ENCODE data around the gene ESR1.
"Not testable (repeated sequence)": the region's sequence is repeated elsewhere in the genome, so short reads cannot be mapped to it uniquely, and the experiment has no call there.

The ESR1 gene

GRCh38 chr6:151814614-151815013 lies 7.1 kb downstream of the ESR1 start:
- DNase-seq, result no peak

DNA sequence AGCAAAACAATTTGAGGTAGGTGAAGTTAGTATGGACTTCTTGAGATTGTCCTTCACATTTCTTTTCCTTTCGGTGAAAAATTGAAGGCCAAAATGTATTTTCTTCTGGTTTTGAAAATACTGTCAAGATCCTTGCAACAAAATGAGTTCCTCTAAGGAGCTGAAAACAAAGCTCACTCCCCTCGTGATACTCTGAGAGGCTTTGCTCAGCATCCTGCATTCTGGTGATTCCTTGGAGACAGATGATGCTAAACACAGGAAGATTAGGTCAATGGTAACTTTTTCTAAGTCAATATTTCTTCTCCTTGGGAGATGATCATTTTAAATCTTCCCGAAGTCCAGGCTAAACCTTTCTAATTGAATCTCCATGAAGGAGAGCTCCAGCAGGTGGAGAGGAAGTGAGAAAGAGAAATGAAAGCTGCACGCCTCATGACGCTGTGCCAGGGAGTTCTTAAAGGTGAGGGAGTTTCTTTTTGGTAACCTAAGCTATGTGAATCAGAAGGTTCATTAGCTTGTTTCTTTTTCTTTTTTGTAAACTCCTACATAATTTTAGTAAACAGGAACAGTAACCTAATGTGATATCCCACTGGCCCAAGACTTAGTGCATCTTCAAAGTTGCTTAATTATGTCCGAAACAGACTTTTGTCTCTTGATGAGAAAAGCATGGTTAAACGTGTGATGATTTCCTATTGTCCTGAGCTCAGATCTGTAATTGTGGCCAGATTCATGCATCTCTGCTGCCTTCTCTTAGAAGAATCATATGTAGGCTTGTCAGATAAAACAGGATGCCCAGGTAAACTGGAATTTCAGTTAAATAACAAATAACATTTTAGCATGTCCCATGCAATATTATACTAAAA lies 15.0 kb downstream of the ESR1 start:
- DNase-seq, result no peak

GRCh38 chr6:151826517-151827142 lies 19.1 kb downstream of the ESR1 start:
- no peak for DNase-seq

DNA sequence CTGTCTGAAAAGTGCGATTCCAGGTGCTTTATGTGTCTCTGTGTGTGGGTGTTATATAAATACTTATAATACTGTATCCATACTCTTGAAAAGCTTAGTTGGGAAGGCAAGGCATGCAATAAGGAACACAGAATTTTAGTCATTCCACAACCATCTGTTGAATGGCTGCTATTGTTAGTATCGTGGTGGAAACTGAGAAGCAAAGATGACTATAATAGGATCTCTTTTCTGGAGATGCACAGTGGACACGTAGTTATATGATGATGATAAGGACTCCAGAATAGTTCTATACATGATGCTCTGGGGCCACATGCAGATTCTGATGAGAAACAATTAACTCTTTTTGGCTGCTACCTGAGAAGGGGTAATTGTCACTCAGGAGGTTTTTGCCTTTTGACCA lies 25.2 kb downstream of the ESR1 start:
- DNase-seq, result no peak

DNA sequence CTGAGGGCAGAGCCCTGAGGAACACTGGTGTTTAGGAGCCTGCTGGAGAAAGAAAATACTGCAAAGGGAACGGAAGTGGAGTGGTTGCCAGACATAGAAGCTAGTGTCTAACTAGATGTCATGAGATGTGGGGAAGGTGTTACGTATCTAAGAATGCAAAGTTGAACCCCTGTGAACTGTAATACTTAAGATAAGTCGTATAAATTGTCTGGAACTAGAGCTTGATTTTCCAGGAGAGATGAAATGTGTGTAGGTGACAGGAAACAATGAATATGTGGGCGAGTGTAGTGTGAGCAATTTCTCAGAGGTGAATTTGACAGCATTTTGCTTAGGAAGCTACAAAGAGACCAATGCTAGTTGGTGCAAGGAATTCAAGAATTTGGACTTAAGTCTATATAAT lies 27.9 kb downstream of the ESR1 start:
- DNase-seq, result no peak

- DNase-seq, result no peak
Measured at GRCh38 chr6:151837223-151837622, 29.7 kb downstream of the ESR1 start.

- DNase-seq, result no peak
Measured at GRCh38 chr6:151842816-151843215, 35.3 kb downstream of the ESR1 start.

DNA sequence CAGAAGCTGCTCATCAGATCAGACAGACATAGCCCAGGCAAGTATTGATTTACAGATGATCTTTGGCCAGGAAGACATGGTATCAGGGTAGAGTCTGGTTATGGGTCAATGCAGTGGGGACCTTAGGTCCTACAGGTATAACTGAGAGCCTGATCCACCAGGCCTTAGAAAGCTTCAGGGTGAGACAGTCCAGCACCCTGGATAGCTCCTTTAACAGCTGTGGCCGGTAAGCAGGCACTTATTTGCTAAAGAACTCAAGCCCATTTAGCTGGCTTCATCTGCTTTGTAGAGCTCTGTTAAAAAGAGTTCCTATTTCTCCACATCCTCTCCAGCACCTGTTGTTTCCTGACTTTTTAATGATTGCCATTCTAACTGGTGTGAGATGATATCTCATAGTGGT lies 39.6 kb downstream of the ESR1 start:
- no peak for DNase-seq

- DNase-seq, result no peak
Measured at GRCh38 chr6:151850479-151851003, 43.1 kb downstream of the ESR1 start.

DNA sequence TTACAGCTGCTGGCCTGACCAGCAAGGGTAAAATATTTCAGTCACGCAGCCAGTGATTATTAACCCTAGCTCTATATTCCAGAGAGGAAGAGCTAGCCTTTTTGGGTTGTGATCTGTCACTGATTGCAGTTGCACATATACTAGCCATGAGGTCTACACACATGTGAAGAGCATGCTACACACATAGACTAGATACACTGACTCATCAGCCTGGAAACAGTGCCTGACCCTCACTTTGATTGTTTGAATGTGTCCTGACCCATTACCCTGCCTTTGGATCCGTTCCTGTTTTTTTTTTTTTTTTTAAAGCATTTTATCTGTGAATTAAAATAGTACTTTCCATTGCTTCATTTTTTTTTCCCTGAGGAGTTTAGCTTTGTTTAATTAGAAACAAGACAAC lies 50.8 kb downstream of the ESR1 start:
- DNase-seq, result no peak

DNA sequence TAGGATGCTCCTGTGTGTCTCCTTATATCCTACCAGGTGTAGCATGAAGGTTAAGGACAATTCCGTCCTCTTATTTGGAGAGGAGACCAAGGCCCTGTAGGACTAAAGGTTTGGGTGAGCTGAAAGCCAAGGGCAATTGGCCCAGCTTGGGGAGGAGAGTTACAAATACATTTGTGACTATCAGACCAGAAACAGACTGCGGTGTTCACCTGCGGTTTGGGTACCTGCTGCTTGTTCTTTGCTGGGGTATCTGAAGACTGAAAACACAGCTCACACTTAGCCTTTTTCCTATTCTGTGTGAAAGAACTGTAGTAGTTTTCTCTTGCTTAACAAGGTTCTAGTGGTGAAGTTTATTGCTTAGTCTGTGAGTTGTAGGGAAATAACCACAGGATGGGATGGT lies 55.0 kb downstream of the ESR1 start:
- DNase-seq, result no peak

DNA sequence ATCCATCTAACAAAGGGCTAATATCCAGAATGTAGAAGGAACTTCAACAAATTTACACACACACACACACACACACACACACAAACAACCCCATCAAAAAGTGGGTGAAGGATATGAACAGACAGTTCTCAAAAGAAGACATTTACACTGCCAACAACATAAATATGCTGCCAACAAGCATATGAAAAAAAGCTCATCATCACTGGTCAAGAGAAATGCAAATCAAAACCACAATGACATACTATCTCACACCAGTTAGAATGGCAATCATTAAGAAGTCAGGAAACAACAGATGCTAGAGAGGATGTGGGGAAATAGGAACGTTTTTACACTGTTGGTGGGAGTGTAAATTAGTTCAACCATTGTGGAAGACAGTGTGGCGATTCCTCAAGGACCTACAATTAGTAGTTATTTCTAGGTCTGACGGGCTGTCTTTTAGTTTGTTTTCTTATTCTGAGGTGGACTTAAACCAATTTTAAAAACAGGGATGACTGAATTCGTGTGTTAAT lies 59.9 kb downstream of the ESR1 start:
- DNase-seq, result not testable (repeated sequence)

GRCh38 chr6:151869345-151869744 lies 61.9 kb downstream of the ESR1 start:
- DNase-seq, result no peak

DNA sequence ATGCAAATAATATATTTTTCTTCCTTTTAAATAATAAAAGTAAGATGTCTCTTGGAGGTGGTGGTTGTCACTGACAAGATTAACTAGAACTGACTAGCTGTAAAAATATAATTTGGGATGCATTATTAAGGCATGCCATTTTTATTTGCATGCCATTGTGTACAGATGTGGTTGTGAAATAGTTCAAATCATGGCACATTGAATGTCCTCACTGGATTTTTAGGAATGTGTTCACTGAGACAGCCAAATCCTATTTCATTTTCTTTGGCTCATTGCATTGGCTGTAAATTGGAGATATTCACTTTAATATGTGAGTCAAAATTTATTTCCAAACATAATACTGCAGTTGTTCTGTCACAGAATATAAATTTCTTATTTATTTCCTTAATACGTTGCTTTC lies 62.3 kb downstream of the ESR1 start:
- DNase-seq, result no peak

GRCh38 chr6:151870375-151870774 lies 62.9 kb downstream of the ESR1 start:
- no peak for DNase-seq

DNA sequence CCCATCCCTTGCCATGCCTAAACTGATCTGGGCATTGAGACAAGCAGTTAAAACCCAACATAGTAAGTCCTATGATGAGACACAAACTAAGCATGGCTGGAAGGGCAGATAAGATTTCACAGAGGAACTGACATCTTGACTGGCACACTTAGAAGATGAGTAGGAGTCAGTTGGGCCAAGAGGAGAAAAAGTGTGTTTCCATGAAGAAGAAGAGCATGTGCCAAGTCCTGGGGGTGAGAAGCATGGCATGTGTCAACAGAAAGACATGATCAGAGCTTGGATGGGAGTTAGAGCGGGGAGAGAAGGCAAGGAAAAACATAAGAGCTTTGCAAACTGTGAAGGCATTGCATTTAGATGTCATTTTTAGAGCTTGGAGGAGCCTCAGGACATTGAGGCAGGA lies 68.0 kb downstream of the ESR1 start:
- DNase-seq, result no peak

- DNase-seq, result no peak
Measured at GRCh38 chr6:151876122-151876521, 68.6 kb downstream of the ESR1 start.

- DNase-seq, result no peak
Measured at GRCh38 chr6:151877458-151877857, 70.0 kb downstream of the ESR1 start.

DNA sequence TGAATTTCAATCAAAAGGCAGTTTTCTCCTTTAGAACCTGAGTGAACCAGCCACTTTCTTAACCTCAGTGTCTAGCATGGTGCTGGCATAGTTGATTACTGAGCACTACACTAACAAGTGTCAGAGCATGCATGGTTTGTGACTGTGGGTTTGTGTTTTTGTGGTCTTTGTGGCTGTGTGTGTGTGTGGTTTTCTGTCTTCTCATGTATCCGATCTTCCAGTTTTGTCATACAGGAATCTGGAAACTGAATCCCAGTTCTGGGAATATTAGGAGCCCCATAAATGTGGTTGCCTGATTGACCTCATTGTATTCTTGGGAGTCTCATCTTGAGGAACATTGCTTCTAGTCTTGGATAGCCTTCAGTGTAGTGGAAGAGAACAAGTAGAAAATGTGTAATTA lies 73.7 kb downstream of the ESR1 start:
- DNase-seq, result no peak

DNA sequence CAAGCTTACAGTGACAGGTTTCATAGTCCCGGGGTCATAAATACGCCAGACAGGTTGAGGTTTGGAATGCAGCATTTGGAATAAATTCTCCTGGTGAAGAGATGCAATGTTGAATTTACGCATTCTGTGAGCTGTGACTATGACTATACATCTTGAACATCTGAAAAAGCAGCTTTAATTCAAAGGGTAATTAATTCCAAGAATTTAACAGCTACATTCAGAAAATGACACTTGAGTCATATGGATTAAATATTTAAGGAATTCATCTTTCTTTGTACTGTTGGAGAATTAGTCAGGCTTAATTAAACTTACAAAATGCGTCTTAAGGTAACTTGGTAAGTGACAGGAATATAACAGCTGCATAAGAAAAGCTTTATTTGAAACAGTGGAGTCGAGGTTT lies 74.7 kb downstream of the ESR1 start:
- DNase-seq, result no peak

- DNase-seq, result no peak
Measured at GRCh38 chr6:151885234-151885633, 77.8 kb downstream of the ESR1 start.

GRCh38 chr6:151891524-151891923 lies 84.0 kb downstream of the ESR1 start:
- DNase-seq, result no peak

- not testable (repeated sequence) for DNase-seq
Measured at GRCh38 chr6:151894426-151894825, 86.9 kb downstream of the ESR1 start.

DNA sequence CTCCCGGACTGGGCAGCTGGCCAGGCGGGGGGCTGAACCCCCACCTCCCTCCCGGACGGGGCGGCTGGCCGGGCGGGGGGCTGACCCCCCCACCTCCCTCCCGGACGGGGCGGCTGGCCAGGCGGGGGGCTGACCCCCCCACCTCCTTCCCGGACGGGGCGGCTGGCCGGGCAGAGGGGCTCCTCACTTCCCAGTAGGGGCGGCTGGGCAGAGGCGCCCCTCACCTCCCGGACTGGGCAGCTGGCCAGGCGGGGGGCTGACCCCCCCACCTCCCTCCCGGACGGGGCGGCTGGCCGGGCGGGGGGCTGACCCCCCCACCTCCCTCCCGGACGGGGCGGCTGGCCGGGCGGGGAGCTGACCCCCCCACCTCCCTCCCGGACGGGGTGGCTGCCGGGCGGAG lies 91.7 kb downstream of the ESR1 start:
- DNase-seq, result not testable (repeated sequence)
